MCF 10A (cell line): ENCODE data around the gene ETV4. TPM values are rescaled to one million over a fixed set of nuclear protein-coding genes. Genes with fewer than 3 reads are reported as not detected.

Experiments used
- BruUV-seq: library from RNA; stranded (reverse); fragments of 400-500 nt; replicated peaks from 2 replicates; lab custom pipeline; 2021; lab: Mats Ljungman, UMichigan
- CTCF ChIA-PET: fragments of 300-600 bp; sonication (Branson Sonifier 250); formaldehyde crosslinking; extraction: SDS; loops from one replicate; lab custom pipeline; 2021; ENCODE audit warnings: antibody characterized with exemption, inconsistent platforms; lab: Yijun Ruan, JAX
- POLR2A ChIA-PET: fragments of 300-600, 350-650 bp; sonication (Branson Sonifier 250); formaldehyde crosslinking; extraction: SDS; loops from one replicate; lab custom pipeline; 2020; ENCODE audit warnings: antibody characterized with exemption, inconsistent platforms; lab: Yijun Ruan, JAX
- DNase-seq: peaks from one replicate; pipeline ENCODE4 v3.0.0-alpha.2; 2018; ENCODE audit not compliant: unreplicated experiment
- H3K27ac Mint-ChIP-seq: one replicate; pipeline ENCODE4 v1.8.0; 2022; ENCODE audit warnings: mild to moderate bottlenecking, low read depth, mixed read lengths; ENCODE audit not compliant: unreplicated experiment
- H3K27me3 Mint-ChIP-seq: one replicate; pipeline ENCODE4 v1.8.0; 2022; ENCODE audit warnings: mixed read lengths; ENCODE audit not compliant: insufficient read depth, unreplicated experiment
- H3K36me3 Mint-ChIP-seq: one replicate; pipeline ENCODE4 v1.8.0; 2022; ENCODE audit warnings: mild to moderate bottlenecking, moderate library complexity, mixed read lengths; ENCODE audit not compliant: insufficient read depth, unreplicated experiment
- H3K4me1 Mint-ChIP-seq: one replicate; pipeline ENCODE4 v1.8.0; 2022; ENCODE audit warnings: mixed read lengths; ENCODE audit not compliant: insufficient read depth, unreplicated experiment
- H3K4me3 Mint-ChIP-seq: one replicate; pipeline ENCODE4 v1.8.0; 2022; ENCODE audit warnings: mild to moderate bottlenecking, moderate library complexity, mixed read lengths; ENCODE audit not compliant: unreplicated experiment
- H3K9me3 Mint-ChIP-seq: one replicate; pipeline ENCODE4 v1.8.0; 2022; ENCODE audit warnings: mixed read lengths; ENCODE audit not compliant: unreplicated experiment
- CTCF ChIP-seq: fragments of 200-600 bp; IDR thresholded peaks from one replicate; pipeline ENCODE4 v1.8.0; 2022; ENCODE audit warnings: antibody characterized with exemption, mild to moderate bottlenecking; ENCODE audit not compliant: unreplicated experiment
- intact Hi-C: fragments of 100-400 bp; cut with micrococcal nuclease; formaldehyde crosslinking; loops from 2 replicates; pipeline ENCODE4 v1.14.1; 2022
- total RNA-seq: library from RNA; stranded (reverse); gene quantifications from 2 replicates; pipeline ENCODE4 v1.2.3, GENCODE V29; 2022

ETV4 gene
- total RNA-seq, 1 experiment from 2014 or later, result 31.6 TPM

DNA sequence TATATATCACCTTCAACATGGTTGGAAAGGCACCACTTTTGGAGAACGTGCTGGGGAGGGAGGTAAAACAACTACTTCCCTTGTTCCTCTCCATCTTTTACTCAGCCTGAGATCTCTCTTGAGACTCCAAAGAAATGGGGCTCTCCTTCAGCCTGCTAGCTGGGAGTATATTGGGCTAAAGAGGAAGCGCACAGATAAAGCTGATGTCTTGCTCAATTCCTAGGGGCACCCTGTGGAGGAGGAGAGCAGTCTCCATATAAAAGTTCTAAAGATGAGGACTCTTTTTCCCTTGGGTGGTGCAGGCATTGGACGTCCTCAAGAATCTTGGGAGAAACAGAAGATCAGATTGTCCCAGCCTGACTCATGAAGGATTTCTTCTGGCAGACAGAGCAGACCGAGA lies 4.6 kb upstream of the ETV4 start:
- no peak for DNase-seq
- H3K27ac Mint-ChIP-seq, result no peak overlapping the region
- intact Hi-C loops, result no loop called here
- H3K4me1 Mint-ChIP-seq, result peaks cover 12% of the 10 kb centered on the region
- BruUV-seq, result no TSS peak
- H3K36me3 Mint-ChIP-seq, result no peaks in the 10 kb centered on the region
- no peaks in the 10 kb centered on the region for H3K9me3 Mint-ChIP-seq
- ChIA-PET CTCF (no interaction called here), POLR2A (no interaction called here)
- no peak for TF ChIP-seq CTCF
- H3K4me3 Mint-ChIP-seq, result no peak overlapping the region
- no peaks in the 10 kb centered on the region for H3K27me3 Mint-ChIP-seq

DNA sequence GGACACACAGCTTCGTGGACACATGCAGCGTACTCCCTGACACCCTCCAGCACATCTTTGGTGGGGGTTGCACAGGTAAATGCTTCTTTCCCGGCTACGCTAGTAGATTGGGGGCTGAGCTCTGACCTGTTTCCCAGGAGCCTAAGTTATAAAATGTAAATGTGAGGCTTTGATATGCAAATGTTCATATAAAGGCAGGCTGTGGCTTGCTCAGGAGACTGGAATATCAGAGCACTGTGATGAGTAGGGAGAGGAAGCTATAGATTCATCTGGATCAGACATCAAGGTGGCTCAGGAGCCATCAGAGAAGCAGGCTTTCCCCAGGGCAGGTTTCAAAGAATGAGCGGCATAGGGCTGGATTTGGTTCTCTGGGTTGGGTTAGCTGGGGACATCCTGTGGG lies 3.4 kb upstream of the ETV4 start:
- ChIA-PET CTCF (interaction anchor here (0.6 to 1.3 kb wide), 2 partner anchors 27 to 217 kb away, joined by 3 read pairs; no protein-coding TSS in a partner anchor), POLR2A (interaction anchor here (0.7 kb wide), 1 partner anchor 10 kb away, joined by 3 read pairs; no protein-coding TSS in a partner anchor)
- H3K4me3 Mint-ChIP-seq, result no peak overlapping the region
- no TSS peak for BruUV-seq
- no peaks in the 10 kb centered on the region for H3K27me3 Mint-ChIP-seq
- peaks cover 20% of the 10 kb centered on the region for H3K4me1 Mint-ChIP-seq
- H3K36me3 Mint-ChIP-seq, result no peaks in the 10 kb centered on the region
- intact Hi-C loops, result no loop called here
- no peak for DNase-seq
- TF ChIP-seq CTCF, result no peak
- H3K9me3 Mint-ChIP-seq, result no peaks in the 10 kb centered on the region
- no peak overlapping the region for H3K27ac Mint-ChIP-seq

DNA sequence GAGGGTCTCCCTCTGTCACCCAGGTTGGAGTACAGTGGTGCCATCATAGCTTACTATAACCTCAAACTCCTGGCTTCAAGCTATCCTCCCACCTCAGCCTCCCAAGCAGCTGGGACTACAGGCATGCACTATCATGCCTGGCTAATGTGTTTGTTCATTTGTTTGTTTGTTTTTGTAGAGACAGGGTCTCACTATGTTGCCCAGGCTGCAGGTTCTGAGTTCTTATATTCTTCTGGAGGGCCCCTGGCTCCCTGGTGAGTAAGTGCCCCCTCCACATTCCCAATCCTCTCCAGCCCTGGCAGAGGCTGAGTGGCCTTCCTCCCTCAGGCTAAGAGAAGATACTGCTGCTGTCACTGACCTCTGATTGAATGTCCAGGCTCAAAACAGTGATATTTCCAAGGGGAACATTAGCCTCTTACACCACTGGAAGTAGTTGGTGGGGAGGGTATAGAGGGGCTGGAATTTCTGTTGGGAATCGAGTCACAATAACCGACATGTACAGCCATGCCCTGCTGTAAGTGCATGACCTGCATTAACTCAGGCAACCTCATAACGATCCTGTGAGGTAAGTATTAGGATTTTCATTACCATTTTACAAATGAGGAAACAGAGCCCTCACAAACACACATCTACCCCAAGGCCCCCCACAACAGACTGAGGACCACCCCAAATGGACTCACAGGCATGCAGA lies 2.7 kb upstream of the ETV4 start:
- TF ChIP-seq CTCF, result no peak
- Mint-ChIP-seq H3K4me1 (peaks cover 26% of the 10 kb centered on the region), H3K36me3 (no peaks in the 10 kb centered on the region), H3K27me3 (no peaks in the 10 kb centered on the region), H3K27ac (no peak overlapping the region), H3K9me3 (no peaks in the 10 kb centered on the region), H3K4me3 (no peak overlapping the region)
- DNase-seq, result no peak
- POLR2A ChIA-PET, result interaction anchor here (0.7 kb wide), 1 partner anchor 9 kb away, joined by 3 read pairs; no protein-coding TSS in a partner anchor
- CTCF ChIA-PET, result interaction anchor here (1.3 kb wide), 1 partner anchor 28 kb away, joined by 3 read pairs; no protein-coding TSS in a partner anchor
- intact Hi-C loops, result no loop called here
- BruUV-seq, result no TSS peak

GRCh38 chr17:43547659-43548256 lies 1.6 kb upstream of the ETV4 start:
- Mint-ChIP-seq H3K27ac (no peak overlapping the region), H3K4me3 (no peak overlapping the region), H3K36me3 (no peaks in the 10 kb centered on the region), H3K27me3 (no peaks in the 10 kb centered on the region), H3K4me1 (peaks cover 36% of the 10 kb centered on the region), H3K9me3 (no peaks in the 10 kb centered on the region)
- TF ChIP-seq CTCF, result no peak
- peak; percentile 31 for DNase-seq
- BruUV-seq, result no TSS peak
- ChIA-PET CTCF (interaction anchor here (0.6 to 1.1 kb wide), 4 partner anchors 17 to 61 kb away, joined by 3 to 4 read pairs (median 3); no protein-coding TSS in a partner anchor), POLR2A (interaction anchor here (0.8 to 1.9 kb wide), 4 partner anchors 9 to 353 kb away, joined by 4 to 6 read pairs (median 4); no protein-coding TSS in a partner anchor)
- intact Hi-C loops, result no loop called here
